SW480 (cell line): ENCODE data around the gene C19orf81.
"Not testable (repeated sequence)": the region's sequence is repeated elsewhere in the genome, so short reads cannot be mapped to it uniquely, and the experiment has no call there.

ENCODE experiments used
- DNase-seq: peaks from one replicate; pipeline ENCODE4 v3.0.0-alpha.2; 2016; ENCODE audit warnings: low spot score

Gene C19orf81

DNA sequence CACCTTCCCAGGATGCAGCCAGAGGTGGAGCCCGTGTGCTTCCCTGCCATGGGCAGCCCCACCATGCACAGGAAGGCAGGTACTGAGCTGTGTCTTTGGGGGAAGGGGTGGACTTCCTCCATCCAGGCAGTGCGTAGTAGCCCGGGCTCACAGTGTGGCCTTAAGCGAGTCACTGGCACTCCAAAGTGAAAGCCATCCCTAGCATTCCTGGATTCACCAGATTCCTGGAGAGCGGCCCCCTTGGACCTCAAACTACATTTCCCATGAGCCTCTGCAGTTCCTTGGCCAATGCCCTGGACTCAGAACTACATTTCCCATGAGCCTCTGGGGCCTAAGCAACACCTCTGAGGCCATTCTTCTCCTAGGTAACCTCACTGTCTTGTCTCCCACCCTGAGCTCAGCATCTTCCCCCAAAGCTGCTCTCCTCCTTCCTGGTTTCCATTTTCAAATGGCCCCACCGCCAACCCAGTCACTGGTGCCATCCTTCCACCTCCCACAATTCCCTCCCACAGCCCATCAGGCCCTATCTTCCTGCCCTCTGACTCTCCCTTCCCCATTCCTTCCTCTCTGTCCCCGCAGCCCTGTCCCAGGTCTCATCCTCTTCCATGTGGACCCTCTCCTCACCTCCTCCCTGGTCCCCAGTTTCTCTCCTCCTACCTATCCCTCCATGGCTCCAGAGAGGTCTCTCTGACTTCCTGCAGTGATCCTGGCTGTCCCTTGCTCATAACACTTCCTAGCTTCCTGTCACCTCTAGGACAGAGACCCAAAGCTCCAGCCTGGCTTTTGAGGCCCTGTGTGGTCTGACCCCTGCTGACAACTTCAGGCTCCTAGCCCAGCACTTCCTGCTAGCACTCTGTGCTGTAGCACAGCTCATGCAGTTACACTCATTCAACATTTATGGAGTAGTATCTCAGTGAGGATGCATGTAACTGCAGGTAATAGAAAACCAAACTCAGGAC is at the start of gene C19orf81:
Gene C19orf81, plus strand, starts transcription at position 13 of the 959 bp plus-strand sequence. Its CDS starts 0 bp downstream, at position 13.
- peak; percentile 69 for DNase-seq

DNA sequence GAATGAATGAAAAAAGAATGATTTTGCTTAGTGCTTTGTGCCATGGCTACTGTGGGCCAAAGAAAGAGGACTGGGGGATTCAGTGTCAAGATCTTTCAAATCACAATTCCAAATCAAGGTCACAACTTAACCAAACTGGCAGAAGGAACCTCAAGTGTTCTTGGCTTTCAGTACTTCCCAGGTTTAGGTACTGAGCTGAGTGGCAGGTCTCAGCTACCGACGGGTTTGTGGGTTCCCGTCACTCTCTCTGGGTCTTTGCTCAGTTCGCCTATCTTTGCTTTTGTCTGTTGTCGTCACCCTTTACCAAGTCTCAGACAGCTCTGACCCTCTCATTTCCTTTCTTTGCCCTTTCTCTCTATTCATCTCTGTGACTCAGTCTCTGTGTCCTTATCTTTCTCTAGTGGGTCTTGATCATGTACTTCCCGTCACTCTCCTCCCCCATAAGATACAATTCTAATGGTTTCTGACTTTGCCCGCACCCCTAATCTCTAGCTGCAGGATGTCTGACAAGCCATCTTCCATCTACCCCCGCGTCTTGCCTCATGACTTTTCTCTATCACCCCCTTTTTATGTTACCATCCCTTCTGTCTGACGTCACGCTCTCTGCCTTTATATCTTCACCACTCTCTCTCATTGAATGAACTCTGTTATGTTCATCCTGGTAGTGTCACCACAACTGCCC is 47.7 kb upstream of the C19orf81 start:
- no peak for DNase-seq

DNA sequence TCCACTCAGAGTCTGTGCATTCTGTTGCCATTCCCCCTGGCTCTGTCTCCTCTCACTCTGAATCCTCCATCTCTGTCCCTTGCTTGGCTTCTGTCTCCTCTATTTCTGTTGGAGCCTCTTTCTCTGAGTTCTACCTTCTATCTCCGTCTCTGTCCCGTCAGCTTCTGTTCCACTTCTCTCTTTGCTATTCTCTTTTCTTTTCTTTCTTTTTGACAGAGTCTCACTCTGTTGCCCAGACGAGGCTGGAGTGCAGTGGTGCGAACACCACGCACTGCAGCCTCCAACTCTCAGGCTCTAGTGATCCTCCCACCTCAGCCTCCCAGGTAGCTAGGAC is 47.2 kb upstream of the C19orf81 start:
- DNase-seq: no peak

DNA sequence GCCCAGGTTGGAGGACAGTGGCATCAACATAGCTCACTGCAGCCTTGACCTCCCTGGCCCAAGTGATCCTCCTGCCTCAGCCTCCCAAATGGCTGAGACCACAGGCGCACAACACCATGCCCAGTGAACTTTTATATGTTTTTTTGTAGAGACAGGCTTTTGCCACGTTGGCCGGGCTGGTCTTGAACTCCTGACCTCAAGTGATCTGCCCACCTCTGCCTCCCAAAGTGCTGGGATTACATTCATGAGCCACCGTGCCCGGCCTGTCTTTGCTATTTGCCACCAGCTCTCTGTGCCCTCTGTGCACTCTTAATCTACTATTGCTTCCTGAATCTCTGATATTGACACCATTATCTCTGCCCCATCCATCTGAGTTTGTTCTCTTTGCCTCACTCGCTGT is 46.7 kb upstream of the C19orf81 start:
- no peak for DNase-seq

DNA sequence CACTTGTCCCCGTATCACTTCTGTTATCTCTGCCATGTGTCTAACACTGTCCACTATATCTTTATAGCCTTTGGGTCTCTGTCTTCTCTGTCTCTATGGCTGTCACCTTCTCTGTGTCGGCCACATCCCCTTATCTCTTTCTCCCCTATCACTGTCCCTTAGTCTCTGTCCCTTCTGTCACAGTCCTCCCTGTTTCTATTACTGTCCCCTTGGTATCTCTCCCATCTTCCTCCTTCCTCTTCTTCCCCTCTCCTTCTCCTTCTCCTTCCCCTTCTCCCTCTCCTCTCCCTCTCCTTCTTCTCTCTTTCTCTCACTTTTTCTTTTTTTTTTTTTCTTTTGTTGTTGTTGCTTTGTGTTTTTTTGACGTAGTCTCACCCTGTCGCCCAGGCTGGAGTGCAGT is 46.3 kb upstream of the C19orf81 start:
- no peak for DNase-seq

DNA sequence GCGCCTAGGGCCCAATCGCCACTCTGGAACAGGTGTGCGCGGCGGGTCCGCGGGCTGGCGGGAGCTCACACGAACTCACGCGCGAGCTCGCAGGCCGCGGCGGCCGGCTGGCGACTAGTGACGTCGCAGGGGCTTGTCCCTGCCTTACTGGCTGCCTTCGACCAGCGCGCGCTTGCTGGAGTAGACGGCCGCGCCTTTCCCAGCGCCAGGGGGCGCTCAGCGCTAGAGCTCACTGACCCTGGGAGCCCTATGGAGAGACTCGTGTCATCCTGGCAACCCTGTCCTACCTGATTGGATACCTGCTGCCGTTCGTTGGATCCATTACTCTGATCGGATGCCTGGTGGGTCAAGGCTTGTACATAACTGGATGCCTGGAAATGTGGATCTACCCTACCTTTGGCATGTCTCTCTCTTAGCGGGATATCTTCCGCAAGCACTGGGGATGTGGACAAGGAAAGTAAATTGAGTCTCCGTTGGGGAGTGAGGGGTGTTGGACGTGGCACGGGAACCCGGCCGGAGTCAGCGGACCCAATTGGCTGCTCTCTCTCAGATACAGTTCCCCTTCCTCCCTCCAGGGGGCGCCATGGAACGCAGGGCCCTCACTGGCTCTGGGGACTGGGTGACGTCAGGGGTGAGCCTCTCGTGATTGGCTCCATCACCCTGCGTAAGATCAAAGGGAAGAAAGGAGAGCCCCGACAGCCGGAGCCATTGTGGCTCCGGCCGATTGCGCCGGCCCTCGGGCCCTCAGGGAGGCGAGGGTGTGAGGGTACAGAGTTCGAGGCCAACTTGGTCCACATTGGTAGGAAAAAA is 44.8 kb upstream of the C19orf81 start:
- DNase-seq: not testable (repeated sequence)

DNA sequence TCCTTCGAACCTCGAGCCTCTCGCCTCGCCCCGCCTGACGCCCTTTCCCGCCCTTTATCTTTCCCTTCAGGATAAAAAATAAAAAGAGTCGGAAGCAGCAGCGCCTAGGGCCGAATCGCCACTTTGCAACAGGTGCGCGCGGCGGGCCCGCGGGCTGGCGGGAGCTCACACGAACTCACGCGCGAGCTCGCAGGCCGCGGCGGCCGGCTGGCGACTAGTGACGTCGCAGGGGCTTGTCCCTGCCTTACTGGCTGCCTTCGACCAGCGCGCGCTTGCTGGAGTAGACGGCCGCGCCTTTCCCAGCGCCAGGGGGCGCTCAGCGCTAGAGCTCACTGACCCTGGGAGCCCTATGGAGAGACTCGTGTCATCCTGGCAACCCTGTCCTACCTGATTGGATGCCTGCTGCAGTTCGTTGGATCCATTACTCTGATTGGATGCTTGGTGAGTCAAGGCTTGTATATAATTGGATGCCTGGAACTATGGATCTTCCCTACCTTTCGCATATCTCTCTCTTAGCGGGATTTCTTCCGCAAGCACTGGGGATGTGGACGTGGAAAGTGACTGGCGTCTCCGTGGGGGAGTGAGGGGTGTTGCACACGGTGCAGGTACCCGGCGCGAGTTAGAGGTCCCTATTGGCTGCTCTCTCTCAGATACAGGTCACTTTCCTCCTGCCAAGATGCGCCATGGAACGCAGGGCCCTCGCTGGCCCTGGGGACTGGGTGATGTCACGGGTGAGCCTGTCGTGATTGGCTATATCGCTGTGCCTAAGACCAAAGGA is 43.0 kb upstream of the C19orf81 start:
- DNase-seq: not testable (repeated sequence)

DNA sequence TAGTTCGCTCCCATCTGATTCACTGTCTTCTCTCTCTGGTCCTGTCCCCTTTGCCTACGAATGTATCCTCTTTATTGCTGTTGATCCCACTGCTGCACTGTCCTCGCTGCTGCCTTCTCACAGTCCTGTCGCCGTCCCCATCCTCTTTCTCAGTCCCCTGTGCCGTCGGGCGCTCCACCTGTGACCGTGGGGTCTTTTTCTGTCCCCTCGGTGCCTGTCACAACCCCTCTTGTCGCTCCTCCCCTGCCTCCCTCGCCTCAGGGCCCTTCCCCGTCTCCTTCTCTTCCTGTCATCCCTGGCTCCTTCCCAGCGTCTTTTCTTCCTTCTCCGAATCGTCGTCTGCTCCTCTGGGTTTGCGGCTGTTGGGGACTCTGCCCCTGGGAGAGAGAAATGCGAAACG is 41.9 kb upstream of the C19orf81 start:
- no peak for DNase-seq

DNA sequence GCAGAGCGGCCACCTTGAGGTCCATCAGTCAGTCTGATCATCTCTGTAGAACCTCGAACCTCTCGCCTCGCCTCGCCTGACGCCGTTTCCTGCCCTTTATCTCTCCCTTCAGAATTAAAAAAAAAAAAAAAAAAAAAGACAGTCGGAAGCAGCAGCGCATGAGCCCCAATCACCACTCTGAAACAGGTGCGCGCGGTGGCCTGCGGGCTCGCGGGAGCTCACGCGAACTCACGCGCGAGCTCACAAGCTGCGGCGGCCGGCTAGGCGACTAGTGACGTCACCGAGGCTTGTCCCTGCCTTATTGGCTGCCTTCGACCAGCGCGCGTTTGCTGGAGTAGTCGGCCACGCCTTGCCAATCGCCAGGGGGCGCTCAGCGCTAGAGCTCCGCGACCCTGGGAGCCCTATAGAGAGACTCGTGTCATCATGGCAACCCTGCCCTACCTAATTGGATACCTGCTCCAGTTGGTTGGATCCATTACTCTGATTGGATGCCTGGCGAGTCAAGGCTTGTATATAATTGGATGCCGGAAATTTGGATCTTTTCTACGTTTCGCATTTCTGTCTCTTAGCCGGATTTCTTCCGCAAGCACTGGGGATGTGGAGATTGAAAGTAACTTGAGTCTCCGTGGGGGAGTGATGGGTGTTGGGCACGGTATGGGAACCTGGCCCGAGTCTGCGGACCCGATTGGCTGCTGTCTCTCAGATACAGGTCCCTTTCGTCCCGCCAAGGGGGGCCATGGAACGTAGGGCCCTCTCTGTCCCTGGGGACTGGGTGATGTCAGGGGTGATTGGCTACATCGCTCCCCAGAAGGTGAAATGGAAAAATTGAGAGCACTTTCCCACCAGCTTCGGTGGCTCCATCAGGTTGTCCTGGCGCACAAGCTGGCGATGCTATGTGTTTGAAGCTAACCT is 41.1 kb upstream of the C19orf81 start:
- DNase-seq: no peak

DNA sequence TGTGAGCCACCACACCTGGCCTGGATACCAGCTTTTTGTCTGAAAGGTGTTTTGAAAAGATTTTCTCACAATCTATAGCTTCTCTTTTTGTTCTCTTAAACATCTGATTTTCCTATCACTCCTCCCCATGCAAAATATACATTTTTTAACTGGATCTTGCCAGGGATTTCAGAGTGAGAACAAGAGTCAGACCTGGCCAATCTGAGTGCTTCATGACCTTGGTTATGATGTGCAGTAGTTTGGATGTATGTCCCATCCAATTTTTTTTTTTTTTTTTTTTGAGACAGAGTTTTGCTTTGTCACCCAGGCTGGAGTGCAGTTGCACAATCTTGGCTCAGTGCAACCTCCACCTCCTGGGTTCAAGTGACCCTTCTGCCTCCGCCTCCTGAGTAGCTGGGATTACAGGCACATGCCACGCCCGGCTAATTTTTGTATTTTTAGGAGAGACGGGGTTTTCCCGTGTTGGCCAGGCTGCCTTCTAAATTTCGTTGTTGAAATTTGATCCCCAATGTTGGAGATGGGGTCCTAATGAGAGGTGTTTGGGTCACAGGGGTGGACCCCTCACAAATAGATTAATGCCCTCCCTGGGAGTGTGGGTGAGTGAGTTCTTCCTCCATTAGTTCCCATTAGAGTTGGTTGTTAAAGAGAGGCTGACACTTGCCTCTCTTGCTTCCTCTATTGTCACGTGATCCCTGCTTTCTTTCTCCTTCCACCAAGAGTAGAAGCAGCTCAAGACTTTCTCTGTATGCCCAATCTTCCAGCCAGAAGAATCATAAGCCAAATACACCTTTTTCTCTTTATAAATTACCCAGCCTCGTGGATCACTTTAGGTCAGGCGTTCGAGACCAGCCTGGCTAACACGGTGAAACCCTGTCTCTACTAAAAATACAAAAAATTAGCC is 36.5 kb upstream of the C19orf81 start:
- DNase-seq: not testable (repeated sequence)

DNA sequence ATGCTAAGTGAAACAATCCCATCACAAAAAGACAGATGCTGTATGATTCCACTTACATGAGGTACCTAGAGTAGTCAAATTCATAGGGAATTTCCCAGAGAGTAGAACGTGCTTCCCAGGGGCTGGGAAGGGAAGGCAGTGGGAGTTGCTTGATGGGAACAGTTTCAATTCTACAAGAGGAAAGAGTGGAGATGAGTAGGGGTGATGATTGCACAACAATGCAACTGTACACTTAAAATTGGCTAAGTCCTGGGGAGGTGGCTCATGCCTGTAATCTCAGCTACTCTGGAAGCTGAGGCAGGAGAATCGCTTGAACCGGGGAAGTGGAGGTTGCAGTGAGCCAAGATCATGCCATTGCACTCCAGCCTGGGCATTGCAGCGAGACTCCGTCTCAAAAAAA is 30.9 kb upstream of the C19orf81 start:
- not testable (repeated sequence) for DNase-seq

DNA sequence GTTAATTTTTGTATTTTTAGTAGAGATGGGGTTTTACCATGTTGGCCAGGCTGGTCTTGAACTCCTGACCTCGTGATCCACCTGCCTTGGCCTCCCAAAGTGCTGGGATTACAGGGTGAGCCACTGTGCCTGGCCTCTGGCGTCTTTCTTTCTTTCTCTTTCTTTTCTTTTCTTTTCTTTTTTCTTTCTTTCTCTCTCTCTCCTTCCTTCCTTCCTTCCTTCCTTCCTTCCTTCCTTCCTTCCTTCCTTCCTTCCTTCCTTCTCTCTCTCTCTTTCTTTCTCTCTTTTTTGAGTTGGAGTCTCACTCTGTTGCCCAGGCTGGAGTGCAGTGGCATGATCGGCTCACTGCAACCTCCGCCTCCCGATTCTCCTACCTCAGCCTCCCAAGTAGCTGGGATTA is 30.1 kb upstream of the C19orf81 start:
- DNase-seq: not testable (repeated sequence)

DNA sequence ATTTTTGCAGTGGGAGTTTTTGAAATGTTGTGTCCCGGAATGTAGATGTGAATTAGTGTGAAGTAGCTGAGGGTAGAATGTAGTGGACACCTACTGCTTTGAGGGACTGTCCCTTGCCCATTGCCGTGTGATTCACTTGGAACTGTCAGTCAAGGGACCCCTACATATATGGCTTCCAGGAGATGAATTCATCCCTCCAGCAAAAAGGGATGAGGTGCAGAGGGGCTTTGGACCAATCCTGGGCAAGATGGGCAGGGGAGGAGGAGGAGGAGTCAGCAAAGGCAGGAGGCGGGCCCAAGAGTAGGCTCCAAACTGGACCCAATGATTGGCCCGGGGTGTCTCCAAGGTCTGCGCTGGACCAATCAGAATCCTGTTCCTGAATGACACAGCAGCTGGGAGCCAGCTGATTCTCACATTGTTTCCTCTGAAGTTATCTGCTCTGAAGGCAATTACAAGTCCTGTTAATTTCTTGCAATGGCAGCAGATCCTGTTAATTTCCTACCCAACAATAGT is 28.8 kb upstream of the C19orf81 start:
- not testable (repeated sequence) for DNase-seq

DNA sequence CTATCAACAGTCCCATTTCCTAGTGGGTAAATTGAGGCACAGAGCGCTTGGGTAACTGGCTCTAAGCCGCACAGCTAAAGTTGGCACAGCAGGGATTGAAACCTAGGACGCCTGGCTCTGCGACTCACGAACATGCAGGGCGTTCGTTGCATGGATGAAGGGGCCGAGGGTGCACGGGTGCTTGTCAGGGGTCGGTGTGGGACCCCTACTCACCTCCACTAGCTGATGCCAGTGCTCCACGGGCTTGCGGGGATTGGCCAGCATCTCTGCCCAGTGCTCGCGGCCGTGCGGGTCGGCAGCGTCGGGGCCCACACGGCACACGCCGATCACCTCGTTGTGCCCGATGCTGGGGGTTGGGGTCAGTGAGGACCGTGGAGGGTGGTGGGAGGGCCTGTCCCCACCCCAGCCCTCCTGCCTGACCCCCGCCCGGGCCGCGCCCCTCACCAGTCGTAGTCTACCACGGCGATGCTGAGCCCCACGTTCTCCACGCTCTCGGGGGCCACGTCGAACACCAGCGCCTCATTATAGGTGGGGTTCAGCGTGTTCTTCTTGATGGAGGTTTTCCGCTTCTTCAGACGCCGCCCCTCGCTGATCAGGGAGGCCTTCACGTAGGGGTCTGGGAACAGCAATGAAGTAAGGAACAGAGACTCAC is 24.2 kb upstream of the C19orf81 start:
- no peak for DNase-seq

DNA sequence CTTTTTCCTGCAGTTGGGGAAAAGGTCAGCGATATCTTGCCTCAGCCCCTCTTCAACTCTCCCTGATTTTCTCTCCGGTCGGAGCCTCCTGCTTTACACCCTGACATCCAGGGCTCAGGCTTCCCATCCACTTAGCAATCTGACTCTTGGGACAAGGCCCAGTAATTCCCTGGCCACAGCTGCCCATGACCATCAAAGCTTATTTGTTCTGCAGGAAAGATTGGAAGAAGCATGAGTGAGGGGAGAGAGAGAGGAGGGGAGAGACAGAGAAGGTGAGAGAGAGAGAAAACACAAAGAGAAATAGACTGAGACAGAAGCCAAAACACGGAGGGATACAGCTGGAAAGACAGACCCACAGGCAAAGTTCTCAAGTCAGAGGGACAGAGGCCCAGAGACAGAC is 23.2 kb upstream of the C19orf81 start:
- DNase-seq: no peak

DNA sequence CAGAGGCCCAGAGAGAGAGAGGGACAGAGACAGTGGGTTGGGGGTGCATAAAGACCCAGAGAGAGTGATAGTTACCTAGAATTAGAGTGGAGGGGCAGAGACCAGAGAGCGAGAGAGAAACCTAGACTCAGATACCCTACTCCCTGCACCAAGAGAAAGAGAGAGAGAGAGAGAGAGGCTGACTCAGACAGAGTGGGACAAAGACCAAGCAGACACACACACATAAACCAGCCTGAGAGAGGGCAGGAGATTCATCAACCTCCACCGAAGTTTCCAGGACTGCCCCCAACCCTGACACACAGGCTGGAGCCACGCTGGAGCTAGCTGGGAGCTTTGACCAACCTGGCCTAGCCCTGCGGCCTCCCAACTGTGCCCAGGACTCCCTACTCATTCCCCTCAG is 22.4 kb upstream of the C19orf81 start:
- DNase-seq: no peak

DNA sequence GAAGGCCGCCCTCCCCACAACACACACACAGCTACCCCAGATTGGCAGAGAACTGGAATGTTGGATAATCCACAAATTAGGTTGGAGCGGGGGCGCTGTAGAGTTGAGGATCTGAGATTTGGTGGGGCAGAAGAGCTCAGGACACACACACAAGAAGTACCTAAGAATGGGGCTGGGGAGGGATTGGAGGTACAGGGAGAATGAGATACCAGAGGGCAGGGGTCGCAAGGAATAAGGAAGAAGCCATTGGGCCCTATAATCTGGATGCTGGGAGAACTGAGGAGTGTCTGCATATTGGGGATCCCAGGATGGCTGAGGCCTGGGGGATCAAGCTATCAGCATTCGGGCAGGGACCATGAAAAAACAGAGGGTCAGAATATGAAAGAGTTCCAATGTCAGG is 21.1 kb upstream of the C19orf81 start:
- no peak for DNase-seq

DNA sequence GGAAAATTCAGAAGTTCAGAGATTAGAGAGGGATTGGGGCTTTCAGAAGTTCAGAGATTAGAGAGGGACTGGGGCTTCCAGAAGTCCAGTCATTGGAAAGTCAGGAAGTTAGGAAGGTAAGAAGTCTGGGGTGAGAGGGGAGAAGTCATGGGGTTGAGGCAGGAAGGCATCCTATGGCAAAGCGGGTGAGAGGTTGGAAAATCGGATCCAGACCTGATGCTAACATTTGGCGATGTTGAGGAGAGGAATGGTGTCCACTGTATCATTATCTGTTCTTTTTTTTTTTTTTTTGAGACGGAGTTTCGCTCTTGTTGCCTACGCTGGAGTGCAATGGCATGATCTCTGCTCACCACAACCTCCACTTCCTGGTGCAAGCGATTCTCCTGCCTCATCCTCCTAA is 20.7 kb upstream of the C19orf81 start:
- DNase-seq: no peak

DNA sequence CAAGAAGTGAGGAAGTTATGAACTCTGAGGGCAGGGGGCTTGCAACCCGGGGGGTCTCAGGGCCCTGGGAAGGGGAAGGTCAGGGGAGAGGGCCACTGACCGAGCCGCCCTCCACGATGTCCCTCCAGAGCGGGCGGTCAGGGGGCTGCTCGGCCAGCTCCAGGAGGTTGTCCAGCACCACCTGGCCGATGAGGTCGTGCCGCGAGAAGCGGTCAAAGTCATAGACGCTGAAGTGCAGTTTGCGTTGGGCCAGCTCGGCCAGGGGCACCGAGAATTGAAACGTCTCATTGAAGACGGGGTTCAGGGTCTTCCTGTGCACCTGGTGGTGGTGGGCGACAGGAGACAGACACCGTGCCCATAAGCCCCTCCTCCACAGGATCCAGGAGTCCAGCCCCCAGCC is 20.1 kb upstream of the C19orf81 start:
- DNase-seq: no peak
